KMS-11 (cell line): Measurements from ENCODE around the gene CNIH3.

Experiments
- H2AFZ ChIP-seq: fragments of 200-600 bp; sonication (generic); 2 replicates; pipeline ENCODE4 v1.6.1; 2016; ENCODE audit warnings: antibody characterized with exemption, mixed run types, low read depth
- H3K27ac ChIP-seq: fragments of 200-600 bp; sonication (generic); 2 replicates; pipeline ENCODE4 v1.6.1; 2016; ENCODE audit warnings: mild to moderate bottlenecking, mixed run types
- H3K27me3 ChIP-seq: fragments of 200-600 bp; sonication (generic); 2 replicates; pipeline ENCODE4 v1.6.1; 2017; ENCODE audit warnings: mild to moderate bottlenecking, low read depth, mixed run types, moderate library complexity; ENCODE audit not compliant: insufficient read depth
- H3K36me3 ChIP-seq: fragments of 200-600 bp; sonication (generic); 2 replicates; pipeline ENCODE4 v1.6.1; 2017; ENCODE audit warnings: mild to moderate bottlenecking, mixed run types; ENCODE audit not compliant: insufficient read depth
- H3K4me1 ChIP-seq: fragments of 200-600 bp; sonication (generic); 2 replicates; pipeline ENCODE4 v1.6.1; 2016; ENCODE audit warnings: mild to moderate bottlenecking, low read depth, mixed run types; ENCODE audit not compliant: poor library complexity, severe bottlenecking
- H3K4me2 ChIP-seq: fragments of 200-600 bp; sonication (generic); 2 replicates; pipeline ENCODE4 v1.7.0; 2016; ENCODE audit warnings: mild to moderate bottlenecking, mixed run types
- H3K4me3 ChIP-seq: fragments of 200-600 bp; sonication (generic); IDR thresholded peaks from 2 replicates; pipeline ENCODE4 v1.6.1; 2017; ENCODE audit warnings: low read depth, low read length, mixed read lengths; ENCODE audit not compliant: insufficient read depth
- H3K79me2 ChIP-seq: fragments of 200-600 bp; sonication (generic); 2 replicates; pipeline ENCODE4 v1.6.1; 2016; ENCODE audit warnings: low read depth, mixed run types; ENCODE audit not compliant: insufficient read depth
- H3K9ac ChIP-seq: fragments of 200-600 bp; sonication (generic); 2 replicates; pipeline ENCODE4 v1.6.1; 2016; ENCODE audit warnings: mild to moderate bottlenecking, mixed run types
- H4K20me1 ChIP-seq: fragments of 200-600 bp; sonication (generic); 2 replicates; pipeline ENCODE4 v1.6.1; 2016; ENCODE audit warnings: mild to moderate bottlenecking, mixed run types; ENCODE audit not compliant: insufficient read depth
- CTCF ChIP-seq: fragments of 200-600 bp; sonication (generic); conservative IDR thresholded peaks from 2 replicates; pipeline ENCODE4 v1.6.1; 2017; ENCODE audit warnings: low read depth, mild to moderate bottlenecking, antibody characterized with exemption, low read length, moderate library complexity, mixed read lengths

The CNIH3 gene

DNA sequence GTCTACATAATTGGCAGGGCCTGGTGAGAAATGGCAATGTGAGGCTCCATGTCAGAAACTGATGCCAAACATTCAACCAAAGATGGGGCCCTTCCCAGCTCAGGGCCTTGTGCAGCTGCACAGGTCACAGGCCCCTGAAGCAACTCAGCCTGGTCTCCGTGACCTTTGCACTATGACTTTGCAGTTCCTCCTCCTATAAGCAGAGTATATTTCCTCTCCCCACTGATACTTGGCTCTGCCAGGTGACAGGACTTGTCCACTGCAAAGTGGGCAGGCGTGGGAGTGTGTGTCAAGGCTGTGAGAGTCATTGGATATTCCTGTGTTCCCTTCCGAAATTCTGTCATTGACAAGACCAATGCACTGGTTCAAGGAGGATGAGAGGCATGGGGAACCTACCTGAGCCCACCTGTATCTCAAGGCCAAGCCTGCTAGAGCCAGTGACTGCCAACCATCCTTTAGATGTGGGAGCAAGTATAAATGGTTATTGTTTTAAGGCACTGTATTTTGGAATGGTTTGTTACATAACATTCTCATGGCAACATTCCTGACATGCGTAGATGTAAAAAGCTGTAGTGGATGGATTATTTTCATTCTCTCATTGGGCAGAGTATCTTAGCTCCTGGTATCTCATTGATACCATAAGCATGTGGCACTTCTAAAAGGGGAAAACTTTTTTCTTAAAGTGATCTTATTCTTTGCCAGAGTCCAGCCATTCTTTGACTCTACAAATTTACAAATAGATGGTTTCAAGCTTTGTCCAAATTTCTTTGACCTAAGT is 75.2 kb downstream of the CNIH3 start:
- Histone ChIP-seq H3K79me2 (no peaks in the 10 kb centered on the region), H3K4me1 (no peaks in the 10 kb centered on the region), H3K4me2 (no peak overlapping the region), H3K27ac (no peak overlapping the region), H2AFZ (no peak overlapping the region), H4K20me1 (no peaks in the 10 kb centered on the region), H3K27me3 (no peaks in the 10 kb centered on the region), H3K4me3 (no peak overlapping the region), H3K9ac (no peak overlapping the region), H3K36me3 (no peaks in the 10 kb centered on the region)
- TF ChIP-seq CTCF: no peak

DNA sequence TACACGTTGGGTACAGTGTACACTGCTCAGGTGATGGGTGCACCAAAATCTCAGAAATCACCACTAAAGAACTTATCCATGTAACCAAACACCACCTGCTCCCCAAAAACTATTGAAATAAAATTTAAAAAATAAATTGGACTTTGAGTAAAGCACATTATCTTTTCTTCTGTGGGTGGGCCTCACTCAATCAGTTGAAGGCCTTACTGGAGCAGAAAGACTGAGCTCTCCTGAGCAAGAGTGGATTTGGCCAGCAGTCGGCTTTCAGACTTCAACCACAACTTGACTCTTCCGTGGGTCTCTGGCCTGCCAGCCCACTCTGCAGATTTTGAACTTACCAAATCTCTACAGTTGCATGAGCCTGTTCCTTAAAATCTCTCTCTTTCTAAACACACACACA is 78.9 kb downstream of the CNIH3 start:
- H3K36me3 ChIP-seq: no peaks in the 10 kb centered on the region
- TF ChIP-seq CTCF: no peak
- H3K27ac ChIP-seq: no peak overlapping the region
- H3K79me2 ChIP-seq: no peaks in the 10 kb centered on the region
- H3K4me1 ChIP-seq: no peaks in the 10 kb centered on the region
- H3K4me3 ChIP-seq: no peak overlapping the region
- no peak overlapping the region for H3K4me2 ChIP-seq
- H3K9ac ChIP-seq: no peak overlapping the region
- no peak overlapping the region for H2AFZ ChIP-seq
- H4K20me1 ChIP-seq: no peaks in the 10 kb centered on the region
- H3K27me3 ChIP-seq: no peaks in the 10 kb centered on the region

GRCh38 chr1:224696021-224696420 is 79.9 kb downstream of the CNIH3 start:
- H2AFZ ChIP-seq: no peak overlapping the region

GRCh38 chr1:224696891-224697765 is 81.0 kb downstream of the CNIH3 start:
- no peaks in the 10 kb centered on the region for H3K4me1 ChIP-seq
- no peaks in the 10 kb centered on the region for H3K36me3 ChIP-seq
- no peak overlapping the region for H3K4me3 ChIP-seq
- no peak overlapping the region for H3K9ac ChIP-seq
- TF ChIP-seq CTCF: no peak
- no peaks in the 10 kb centered on the region for H3K27me3 ChIP-seq
- no peak overlapping the region for H3K27ac ChIP-seq
- no peaks in the 10 kb centered on the region for H4K20me1 ChIP-seq
- no peak overlapping the region for H3K4me2 ChIP-seq
- H2AFZ ChIP-seq: no peak overlapping the region
- H3K79me2 ChIP-seq: no peaks in the 10 kb centered on the region

More at GRCh38 chr1:224696021-224696420, 79.9 kb downstream of the CNIH3 start:
- Histone ChIP-seq H3K79me2 (no peaks in the 10 kb centered on the region), H3K27me3 (no peaks in the 10 kb centered on the region), H3K36me3 (no peaks in the 10 kb centered on the region), H3K27ac (no peak overlapping the region), H4K20me1 (no peaks in the 10 kb centered on the region), H3K4me2 (no peak overlapping the region), H3K4me3 (no peak overlapping the region), H3K4me1 (no peaks in the 10 kb centered on the region), H3K9ac (no peak overlapping the region)
- no peak for TF ChIP-seq CTCF
